GM12873 (cell line): ENCODE measurements around the gene MARCHF10.

Experiments used
- CTCF ChIP-seq: IDR thresholded peaks from 2 replicates; pipeline ENCODE4 v1.5.1; 2012; ENCODE audit warnings: low read depth, mild to moderate bottlenecking, moderate library complexity, low read length, control low read depth; ENCODE audit not compliant: insufficient read depth; ENCODE audit errors: missing control alignments

MARCHF10 gene

GRCh38 chr17:62717889-62718288 lies 90.2 kb downstream of the MARCHF10 start:
- no peak for TF ChIP-seq CTCF

GRCh38 chr17:62717589-62717855 lies 90.6 kb downstream of the MARCHF10 start:
- TF ChIP-seq CTCF = no peak

- no peak for TF ChIP-seq CTCF
Measured at GRCh38 chr17:62716834-62717588, 91.1 kb downstream of the MARCHF10 start.

GRCh38 chr17:62715882-62716390 lies 92.2 kb downstream of the MARCHF10 start:
- no peak for TF ChIP-seq CTCF

- no peak for TF ChIP-seq CTCF
Measured at GRCh38 chr17:62714016-62714777, 93.9 kb downstream of the MARCHF10 start.

- TF ChIP-seq CTCF = no peak
Measured at GRCh38 chr17:62713086-62713881, 94.8 kb downstream of the MARCHF10 start.

- no peak for TF ChIP-seq CTCF
Measured at GRCh38 chr17:62712171-62712581, 95.9 kb downstream of the MARCHF10 start.
